Measurements from ENCODE around the gene CIITA.
"Not testable (repeated sequence)": the region's sequence is repeated elsewhere in the genome, so short reads cannot be mapped to it uniquely, and the experiment has no call there.

Gene CIITA, protein sequence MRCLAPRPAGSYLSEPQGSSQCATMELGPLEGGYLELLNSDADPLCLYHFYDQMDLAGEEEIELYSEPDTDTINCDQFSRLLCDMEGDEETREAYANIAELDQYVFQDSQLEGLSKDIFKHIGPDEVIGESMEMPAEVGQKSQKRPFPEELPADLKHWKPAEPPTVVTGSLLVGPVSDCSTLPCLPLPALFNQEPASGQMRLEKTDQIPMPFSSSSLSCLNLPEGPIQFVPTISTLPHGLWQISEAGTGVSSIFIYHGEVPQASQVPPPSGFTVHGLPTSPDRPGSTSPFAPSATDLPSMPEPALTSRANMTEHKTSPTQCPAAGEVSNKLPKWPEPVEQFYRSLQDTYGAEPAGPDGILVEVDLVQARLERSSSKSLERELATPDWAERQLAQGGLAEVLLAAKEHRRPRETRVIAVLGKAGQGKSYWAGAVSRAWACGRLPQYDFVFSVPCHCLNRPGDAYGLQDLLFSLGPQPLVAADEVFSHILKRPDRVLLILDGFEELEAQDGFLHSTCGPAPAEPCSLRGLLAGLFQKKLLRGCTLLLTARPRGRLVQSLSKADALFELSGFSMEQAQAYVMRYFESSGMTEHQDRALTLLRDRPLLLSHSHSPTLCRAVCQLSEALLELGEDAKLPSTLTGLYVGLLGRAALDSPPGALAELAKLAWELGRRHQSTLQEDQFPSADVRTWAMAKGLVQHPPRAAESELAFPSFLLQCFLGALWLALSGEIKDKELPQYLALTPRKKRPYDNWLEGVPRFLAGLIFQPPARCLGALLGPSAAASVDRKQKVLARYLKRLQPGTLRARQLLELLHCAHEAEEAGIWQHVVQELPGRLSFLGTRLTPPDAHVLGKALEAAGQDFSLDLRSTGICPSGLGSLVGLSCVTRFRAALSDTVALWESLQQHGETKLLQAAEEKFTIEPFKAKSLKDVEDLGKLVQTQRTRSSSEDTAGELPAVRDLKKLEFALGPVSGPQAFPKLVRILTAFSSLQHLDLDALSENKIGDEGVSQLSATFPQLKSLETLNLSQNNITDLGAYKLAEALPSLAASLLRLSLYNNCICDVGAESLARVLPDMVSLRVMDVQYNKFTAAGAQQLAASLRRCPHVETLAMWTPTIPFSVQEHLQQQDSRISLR

DNA sequence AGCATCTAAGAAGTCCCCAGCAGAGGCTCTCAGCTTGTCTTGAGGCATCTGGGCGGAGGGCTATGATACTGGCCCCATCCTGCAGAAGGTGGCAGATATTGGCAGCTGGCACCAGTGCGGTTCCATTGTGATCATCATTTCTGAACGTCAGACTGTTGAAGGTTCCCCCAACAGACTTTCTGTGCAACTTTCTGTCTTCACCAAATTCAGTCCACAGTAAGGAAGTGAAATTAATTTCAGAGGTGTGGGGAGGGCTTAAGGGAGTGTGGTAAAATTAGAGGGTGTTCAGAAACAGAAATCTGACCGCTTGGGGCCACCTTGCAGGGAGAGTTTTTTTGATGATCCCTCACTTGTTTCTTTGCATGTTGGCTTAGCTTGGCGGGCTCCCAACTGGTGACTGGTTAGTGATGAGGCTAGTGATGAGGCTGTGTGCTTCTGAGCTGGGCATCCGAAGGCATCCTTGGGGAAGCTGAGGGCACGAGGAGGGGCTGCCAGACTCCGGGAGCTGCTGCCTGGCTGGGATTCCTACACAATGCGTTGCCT is at the start of gene CIITA:
Gene CIITA (plus strand): TSS at position 404 of the 543 bp plus-strand sequence. CDS start 129 bp downstream, at position 533.
- DNase-seq = peak; percentile 80

DNA sequence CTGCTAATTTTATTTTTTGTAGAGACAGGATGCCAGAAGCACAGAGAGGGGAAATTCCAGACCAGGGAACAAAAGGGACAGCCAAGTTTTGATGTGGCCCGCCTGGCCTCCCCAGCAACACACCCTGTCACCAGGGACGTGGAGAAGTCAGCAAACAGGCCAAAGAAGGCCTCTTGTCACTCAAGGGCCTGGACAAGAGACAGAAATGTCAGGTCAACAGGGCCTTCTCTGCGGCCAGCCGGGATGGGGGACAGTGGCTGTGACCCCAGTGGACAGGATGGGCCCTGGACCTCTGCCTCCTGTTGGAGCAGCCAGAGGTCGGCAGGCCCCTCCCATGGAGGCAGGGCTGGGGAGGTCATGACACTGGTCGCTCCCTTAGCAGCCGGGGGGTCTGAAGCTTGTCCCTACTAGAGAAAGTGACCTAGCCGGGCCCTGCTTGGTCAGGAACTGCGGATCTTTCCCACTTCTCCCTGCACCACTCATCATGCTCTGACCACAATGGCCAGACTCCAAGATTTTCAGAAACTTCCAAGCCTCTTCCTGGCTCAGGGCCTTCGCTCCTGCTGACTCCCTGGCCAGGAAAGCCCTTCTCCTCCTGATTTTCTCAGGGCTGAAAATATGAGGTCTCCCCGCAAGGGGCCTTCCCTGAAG is 49.2 kb upstream of the CIITA start:
- DNase-seq = no peak

DNA sequence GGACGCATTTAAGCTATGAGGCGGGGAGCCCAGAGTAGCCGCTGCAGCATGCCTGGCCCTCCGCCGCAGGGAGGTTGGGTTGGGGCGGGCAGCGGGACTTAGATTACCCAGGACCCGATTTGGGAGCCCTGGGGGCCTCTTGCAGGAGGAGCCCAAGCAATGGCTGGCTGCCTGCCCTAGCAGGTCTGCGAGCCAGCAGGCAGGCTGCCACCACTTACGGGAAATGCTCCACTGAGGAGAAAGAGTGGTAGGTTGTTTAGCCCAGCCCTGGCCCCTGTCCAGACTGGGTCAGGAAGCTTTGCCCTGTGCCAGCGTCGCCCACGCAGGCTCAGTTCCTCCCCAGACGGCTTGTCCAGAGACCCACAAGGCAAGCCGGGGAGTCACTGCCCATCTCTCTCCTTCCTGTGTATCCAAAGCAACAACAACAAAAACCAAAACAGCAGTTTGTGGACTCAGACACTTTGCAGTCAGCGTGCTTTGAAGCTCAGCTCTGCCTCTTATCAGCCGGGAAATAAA is 48.1 kb upstream of the CIITA start:
- no peak for DNase-seq

DNA sequence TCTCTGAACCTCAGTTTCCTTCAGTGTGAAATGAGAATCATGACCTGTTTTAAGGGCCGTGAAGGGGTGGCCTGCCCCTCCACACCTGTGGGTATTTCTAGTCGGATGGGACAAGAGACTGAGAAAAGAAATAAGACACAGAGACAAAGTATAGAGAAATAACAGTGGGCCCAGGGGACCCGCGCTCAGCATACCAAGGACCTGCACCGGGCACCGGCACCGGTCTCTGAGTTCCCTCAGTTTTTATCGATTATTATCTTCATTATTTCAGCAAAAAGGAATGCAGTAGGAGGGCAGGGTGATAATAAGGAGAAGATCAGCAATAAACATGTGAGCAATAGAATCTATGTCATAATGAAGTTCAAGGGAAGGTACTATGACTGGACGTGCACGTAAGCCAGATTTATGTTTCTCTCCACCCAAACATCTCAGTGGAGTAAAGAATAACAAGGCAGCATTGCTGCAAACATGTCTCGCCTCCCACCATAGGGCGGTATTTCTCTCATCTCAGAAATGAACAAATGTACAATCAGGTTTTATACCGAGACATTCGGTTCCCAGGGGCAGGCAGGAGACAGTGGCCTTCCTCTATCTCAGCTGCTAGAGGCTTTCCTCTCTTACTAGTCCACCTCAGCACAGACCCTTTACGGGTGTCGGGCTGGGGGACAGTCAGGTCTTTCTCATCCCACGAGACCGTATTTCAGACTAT is 47.5 kb upstream of the CIITA start:
- DNase-seq = not testable (repeated sequence)

DNA sequence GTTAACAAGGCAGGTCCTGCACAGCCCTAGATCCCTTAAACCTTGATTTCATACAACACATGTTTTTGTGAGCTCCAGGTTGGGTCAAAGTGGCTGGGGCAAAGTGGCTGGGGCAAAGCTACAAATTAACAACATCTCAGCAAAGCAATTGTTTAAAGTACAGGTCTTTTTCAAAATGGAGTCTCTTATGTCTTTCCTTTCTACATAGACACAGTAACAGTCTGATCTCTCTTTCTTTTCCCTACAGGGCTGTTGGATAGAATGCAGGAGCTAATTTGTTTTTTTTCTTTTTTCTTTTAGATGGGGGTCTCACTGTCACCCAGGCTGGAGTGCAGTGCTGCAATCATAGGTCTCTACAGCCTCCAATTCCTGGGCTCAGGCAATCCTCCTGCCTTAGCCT is 46.8 kb upstream of the CIITA start:
- not testable (repeated sequence) for DNase-seq

DNA sequence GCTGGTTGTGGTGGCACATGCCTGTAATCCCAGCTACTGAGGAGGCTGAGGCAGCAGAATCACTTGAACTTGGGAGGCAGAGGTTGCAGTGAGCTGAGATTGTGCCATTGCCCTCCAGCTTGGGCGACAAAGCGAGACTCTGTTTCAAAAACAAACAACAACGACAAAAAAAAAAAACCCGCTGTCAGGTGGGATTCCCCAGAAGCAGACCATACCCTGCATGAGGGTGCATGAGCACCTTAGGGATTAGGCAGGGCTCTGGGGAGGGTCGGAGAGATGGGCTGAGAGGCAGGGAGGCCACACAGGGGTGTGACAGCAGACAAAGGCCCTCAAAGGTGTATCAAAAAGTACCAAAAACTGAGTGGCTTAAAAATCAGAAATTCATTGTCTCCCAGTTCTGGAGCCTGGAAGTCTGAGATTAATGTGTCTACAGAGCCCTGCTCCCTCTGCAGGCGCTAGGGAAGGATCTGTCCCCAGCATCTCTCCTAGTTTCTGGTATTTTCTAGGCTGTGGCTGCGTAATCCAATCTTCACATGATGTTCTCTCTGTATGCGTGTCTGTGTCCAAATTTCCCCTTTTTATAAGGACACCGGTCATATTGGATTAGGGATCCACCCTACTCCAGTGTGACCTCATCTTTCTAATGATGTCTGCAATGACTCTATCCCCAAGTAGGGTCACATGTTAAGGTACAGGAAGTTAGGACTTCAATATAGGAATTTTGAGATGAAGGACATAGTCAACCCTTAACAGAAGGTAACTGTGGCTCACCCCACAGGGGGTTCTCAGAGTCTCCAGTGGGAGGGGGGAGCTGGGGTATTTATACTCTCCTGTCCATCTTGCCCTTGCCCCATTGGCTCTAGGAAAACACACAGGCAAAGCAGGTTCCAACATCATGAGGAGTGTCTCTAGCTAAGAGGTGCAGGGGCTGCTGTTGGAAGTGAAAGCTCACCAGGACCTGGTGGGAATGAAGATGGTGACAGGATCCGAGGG is 44.8 kb upstream of the CIITA start:
- no peak for DNase-seq

DNA sequence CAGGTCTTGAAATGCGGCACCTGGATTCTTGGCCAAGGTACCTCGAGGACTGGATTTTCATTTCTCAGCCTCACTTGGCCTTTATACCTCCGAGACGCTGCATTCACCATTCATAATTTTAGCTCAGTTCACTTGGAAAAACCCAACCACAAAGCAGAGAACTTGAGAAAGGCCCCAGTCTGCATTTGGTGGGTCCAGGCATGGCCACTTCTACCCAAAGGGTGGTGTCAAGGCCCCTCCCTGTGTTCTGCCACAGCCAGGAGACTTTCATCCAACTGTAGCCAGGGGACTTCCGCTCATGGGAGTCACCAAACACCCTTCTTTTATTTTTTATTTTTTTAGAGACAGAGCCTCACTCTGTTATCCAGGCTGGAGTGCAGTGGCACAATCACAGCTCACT is 43.7 kb upstream of the CIITA start:
- no peak for DNase-seq

DNA sequence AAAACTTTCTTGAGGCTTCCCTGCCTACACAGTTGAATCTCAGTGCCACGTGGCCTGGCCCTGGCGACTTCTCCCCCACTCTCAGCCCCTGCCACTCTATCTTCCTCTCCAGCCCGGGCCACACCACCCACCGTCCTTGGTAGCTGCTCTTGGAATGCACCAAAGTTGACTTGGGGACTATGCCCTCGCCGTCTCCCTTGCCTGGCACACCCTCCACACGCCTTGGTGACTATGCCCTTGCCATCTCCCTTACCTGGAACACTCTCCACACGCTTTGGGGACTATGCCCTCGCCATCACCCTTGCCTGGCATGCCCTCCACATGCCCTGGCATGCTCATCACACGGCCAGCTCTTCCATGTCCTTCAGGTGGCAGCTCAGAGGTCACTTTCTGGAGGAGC is 42.9 kb upstream of the CIITA start:
- no peak for DNase-seq

DNA sequence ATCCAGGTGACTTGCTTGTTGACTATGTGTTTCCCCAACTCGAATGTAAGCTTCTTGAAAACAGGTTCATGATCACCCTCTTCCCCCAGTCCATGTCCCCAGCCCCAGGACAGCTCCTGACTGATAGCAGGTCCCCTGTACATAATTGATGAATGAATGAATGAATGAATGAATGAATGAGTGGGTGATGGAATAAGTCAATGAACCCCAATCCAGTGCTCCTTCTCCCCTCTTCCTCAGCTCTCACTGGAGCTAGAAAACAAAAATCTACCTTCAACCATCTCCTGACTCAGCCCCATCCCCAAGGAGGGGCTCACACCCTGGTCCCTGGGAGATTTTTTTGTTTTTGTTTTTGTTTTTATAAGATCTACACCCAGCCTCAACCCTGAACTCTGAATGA is 42.2 kb upstream of the CIITA start:
- no peak for DNase-seq

DNA sequence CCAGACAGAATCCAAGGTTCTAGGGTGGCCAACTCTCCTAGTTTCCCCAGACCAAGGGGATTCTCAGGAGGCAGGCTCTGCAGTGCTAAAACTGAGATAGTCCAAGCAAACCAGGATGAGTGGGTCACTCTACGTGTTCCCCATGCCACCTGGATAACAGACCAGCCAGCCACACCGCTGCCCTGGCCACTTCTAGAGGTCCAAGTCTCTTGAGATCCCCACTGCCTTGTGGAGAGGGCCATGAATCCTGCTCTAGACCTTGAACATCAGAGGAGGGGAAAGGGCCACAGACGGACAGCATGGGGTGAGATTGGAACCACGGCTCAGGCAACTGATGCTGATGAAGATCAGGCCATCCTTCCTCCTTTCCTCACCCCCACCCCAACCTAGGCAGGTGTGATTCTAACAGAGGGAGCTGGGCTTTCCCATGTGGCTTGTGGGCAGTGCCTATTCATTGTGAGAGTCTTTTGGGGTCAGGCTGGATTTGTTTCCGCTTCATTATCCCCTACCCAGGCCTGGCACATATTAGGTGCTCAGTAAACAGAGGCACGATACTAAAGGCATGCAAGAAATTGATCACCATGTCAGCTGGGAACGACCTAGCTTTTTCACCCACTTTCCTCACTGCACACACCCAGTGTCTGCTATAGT is 41.6 kb upstream of the CIITA start:
- no peak for DNase-seq

DNA sequence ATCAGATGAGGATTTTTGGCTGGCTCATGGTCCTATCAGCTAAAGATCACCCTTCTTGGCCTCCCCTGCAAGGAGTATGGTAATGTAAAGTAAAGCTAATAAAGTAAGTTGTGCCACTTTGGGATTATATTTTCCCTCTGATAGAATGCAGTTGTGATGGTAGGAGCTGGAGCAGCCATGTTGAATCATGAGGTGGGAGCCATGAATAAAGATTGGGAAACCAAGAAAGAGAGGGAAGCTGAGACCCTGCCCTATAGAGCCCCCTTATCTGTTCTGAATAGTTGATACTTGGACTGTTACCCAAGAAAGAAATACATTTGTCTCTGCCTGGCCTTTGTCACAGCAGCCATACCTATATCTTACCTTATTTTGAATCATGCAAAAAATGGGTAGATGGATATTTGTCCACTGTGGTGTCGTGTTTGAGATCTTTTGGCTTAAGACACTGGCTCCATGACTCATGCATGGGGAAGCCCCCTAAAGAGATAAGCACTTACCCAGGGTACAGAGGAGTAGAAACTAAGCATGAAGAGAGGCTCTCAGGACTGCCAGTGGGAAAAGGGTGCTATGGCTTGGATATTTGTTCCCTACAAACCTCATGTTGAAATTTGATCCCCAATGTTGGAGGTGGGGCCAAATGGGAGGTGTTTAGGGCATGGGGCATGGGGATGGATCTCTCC is 40.7 kb upstream of the CIITA start:
- DNase-seq = no peak

DNA sequence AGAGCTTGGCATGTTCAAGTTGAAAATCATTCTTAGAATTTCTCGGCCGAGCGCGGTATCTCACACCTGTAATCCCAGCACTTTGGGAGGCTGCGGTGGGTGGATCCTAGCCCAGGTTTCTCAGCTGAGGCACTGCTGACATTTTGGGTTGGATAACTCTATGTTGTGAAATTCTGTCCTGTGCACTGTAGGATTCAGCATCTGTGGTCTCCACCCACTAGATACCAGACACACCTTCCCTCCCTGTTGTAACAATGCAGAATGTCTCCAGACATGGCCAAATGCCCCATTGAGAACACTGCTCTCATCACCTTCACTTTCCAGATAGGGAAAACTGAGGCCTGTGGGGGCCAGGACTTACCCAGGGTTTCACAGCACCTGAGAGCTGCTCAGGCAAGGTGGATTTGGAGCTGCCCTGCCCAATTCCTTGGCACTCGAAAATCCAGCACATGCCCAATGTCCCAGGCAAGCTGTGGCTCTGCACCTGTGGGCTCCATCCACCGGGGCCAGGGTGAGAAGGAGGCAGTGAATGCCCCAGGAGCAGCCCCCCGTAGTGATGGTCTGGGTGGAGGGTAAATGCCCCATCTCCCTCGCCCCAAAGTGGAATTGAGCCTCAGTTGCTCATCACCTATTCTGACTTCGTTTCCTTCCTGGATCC is 38.3 kb upstream of the CIITA start:
- DNase-seq = no peak

DNA sequence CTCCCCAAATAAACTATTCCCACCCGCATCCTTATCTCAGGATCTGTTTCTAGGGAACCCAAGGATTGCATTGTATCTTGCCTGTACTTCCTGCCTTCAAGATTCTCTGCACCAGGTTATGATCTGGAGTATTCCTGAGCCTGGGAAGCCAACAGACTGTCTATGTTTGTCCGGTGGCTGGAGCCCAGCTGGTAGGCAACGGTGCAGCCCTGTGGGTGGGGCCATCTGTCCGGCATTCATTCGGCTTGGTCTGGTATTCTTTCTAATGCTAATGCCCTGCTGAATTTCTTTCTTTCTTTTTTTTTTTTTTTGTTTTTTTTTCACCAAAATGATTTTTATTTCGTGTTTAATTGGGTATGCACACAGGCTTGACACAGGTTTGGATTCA is 37.7 kb upstream of the CIITA start:
- no peak for DNase-seq

DNA sequence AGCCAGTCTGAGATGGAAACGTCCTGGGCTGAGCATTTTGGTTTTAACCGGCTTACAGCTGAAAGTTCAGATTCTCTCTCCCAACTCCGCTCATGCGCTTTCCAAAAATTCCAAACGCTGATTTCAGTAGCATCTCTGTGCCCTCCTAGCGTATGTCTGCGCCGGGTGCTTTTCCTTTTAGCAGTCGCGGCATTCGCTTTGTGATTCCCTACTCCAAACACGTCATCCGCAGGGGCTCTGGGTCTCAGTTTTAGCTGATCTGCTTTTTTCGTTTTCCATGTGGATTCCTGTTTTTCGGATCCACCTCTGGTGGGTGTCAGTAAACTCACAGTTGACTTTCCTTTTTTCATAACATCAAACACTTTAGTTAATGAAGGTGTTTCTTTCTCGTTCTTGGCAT is 36.3 kb upstream of the CIITA start:
- DNase-seq = no peak

DNA sequence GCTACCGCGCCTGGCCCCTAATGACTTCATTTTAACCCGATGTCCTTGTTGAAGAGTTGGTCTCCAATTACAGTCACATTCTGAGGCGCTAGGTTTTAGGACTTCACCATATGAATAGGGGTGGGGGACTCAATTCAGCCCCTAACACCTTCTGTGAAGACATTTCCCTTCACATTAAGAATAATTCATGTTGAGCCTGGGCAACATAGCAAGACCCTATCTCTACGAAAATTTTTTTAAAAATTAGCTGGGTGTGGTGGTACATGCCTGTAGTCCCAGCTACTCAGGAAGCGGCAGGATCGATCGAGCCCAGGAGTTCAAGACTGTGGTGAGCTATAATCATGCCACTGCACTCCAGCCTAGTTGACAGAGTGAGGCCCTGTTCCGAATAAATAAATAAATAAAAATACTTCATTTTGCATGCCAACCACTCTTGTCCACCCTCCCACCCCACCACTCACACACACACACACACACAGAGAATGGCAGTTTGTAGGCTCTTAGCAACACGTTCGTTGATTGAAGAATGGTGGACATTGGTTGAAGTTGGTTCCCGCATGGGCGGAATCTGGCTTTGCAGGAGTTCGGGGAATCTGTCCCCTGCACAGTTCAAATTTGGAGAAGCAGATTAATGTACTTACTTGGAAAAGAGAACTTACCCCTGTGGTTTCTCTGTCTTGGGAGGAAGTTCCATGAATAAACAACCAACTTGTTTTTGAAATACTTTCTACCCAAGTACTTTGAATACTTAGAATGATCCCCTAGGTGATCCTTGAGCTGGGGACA is 30.6 kb upstream of the CIITA start:
- DNase-seq = no peak

DNA sequence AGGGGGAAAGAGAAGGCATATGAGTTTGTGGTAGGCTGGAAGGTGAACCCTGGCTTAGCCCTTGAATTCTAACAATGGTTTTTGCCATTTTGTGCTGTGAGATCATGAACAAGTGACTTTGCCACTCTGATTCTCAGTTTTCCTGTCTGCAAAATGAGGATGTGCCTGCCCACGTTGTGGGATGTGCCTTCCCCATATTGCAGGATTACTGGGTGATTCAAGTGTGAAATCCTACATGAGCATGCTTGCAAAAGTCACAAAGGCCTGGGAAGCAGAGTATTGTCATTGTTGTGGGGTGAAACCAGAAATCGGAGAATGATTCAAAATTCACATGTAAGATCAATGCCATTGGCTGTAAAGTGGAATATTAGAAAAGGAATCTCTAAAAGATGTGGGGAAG is 29.8 kb upstream of the CIITA start:
- DNase-seq = no peak

DNA sequence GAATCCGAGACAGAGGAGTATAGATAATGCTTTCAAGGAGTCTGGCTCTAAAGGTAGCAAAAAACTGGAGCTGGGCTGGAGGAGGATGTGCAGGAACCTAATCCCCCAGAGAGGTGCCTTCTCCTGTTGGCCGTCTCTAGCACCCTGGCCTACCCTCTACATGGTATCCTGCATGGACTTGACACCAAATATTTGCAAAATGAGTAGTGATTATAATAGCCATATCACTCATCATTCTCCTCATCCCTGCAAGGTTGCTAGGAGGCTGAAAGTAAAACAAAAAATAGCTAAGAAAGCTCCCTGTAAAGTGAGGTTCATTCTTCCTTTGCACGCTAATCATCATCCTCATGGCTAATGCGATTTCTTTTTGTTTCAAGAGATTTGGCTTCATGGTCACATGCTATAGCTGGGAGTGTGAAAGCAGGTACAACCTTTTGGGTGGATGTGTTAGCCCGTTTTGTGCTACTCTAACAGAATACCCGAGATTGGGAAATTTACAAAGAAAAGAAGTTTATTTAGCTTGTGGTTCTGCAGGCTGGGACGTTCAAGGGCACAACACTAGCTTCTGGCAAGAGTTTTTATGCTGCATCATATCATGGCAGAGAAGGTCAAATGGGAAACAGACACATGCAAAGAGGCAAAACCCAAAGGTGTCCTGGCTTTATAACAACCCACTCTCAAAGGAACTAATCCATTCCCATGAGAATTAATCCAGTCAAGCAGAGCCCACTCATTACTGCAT is 27.1 kb upstream of the CIITA start:
- no peak for DNase-seq
